ENCODE results near the gene C1QL1. TPM values are rescaled to one million over a fixed set of nuclear protein-coding genes. Genes with fewer than 3 reads are reported as not detected.

C1QL1 gene
- total RNA-seq, 2 experiments from 2014 or later: not detected

DNA sequence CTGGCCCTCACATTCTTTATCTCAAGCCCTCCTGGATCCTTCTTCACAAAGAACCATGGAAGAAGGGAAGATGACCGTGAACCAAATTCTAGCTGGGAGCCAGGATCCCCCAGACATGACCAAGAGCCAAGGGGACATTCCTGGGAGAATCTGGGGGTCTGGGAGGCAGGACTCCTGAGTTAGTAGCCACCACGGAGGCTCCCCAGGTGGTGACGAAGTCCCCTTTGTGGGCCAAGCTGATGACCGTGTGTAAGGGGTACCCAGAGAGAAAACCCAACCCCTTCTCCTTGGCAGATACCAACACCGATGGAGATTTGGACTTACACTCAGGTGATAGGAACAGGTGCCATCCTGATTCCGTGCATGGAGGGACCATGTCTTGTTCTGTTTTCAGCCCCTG, 46.0 kb downstream of the C1QL1 start:
- Mint-ChIP-seq H3K36me3 (ENCODE audit: low read depth) (peaks cover 7% of the 10 kb centered on the region), H3K27me3 (peaks cover 12% of the 10 kb centered on the region), H3K27ac (no peak overlapping the region), H3K9me3 (no peaks in the 10 kb centered on the region), H3K4me3 (no peak overlapping the region), H3K4me1 (ENCODE audit: low read depth) (peaks cover 4% of the 10 kb centered on the region)
- CTCF ChIA-PET: interaction anchor here (1.5 to 7.4 kb wide), 4 partner anchors 11 to 174 kb away, joined by 3 to 119 read pairs (median 7); no protein-coding TSS in a partner anchor
- TF ChIP-seq, protein P1, sequence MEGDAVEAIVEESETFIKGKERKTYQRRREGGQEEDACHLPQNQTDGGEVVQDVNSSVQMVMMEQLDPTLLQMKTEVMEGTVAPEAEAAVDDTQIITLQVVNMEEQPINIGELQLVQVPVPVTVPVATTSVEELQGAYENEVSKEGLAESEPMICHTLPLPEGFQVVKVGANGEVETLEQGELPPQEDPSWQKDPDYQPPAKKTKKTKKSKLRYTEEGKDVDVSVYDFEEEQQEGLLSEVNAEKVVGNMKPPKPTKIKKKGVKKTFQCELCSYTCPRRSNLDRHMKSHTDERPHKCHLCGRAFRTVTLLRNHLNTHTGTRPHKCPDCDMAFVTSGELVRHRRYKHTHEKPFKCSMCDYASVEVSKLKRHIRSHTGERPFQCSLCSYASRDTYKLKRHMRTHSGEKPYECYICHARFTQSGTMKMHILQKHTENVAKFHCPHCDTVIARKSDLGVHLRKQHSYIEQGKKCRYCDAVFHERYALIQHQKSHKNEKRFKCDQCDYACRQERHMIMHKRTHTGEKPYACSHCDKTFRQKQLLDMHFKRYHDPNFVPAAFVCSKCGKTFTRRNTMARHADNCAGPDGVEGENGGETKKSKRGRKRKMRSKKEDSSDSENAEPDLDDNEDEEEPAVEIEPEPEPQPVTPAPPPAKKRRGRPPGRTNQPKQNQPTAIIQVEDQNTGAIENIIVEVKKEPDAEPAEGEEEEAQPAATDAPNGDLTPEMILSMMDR (IDR thresholded peaks at IDR 0.05): no peak
- ATAC-seq (no peak), DNase-seq (no peak)
- POLR2A ChIA-PET: interaction anchor here (1.6 to 3.8 kb wide), 2 partner anchors 15 to 98 kb away, joined by 6 to 21 read pairs; no protein-coding TSS in a partner anchor
- intact Hi-C loops (cut with micrococcal nuclease): loop anchor here (5.0 kb wide), 1 partner anchor 100 kb away; no protein-coding TSS in a partner anchor

DNA sequence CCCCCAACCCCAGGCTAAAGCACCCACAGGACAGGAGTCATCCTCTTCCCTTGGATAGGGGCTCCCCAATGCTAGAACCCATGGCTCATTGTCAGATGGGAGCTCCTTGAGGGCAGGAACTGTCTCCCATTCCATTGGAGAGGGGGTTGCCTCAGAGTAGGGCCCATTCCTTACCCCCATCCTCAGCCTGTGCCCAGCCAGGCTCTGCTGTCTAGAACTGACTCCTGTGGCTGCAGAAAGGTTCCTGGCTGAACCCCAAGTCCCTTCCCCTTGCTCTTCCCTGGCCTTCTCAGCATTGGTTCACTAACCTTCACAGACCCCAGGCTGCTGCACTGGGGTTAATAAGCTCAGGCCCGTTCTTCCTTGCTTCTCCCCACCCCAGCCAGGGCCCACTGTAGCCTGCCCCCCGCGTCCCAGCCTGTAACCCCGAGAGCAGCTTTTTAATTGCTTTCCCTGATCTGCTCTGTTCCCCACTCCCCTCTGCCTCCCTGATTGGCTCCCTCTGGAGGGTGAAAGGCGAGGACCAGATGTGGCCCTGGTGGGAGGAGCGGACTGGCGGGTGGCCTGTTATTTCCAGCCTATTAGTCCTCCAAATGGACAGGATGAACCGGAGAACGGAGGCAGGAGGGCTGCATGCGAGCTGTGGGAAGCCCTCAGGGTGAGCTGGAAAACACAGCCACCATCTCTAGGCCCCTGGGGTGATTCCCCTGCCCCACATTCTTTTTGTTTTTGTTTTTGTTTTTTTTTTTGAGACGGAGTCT, 46.8 kb downstream of the C1QL1 start:
- intact Hi-C loops (cut with micrococcal nuclease): loop anchor here (5.0 kb wide), 1 partner anchor 101 kb away; no protein-coding TSS in a partner anchor
- no peak overlapping the region for H3K4me3 Mint-ChIP-seq
- DNase-seq (no peak), ATAC-seq (no peak)
- no peaks in the 10 kb centered on the region for H3K9me3 Mint-ChIP-seq
- H3K27ac Mint-ChIP-seq: no peak overlapping the region
- POLR2A ChIA-PET: interaction anchor here (1.1 to 3.8 kb wide), 4 partner anchors 16 to 99 kb away, joined by 3 to 21 read pairs (median 4); no protein-coding TSS in a partner anchor
- CTCF ChIA-PET: interaction anchor here (1.0 to 7.4 kb wide), 14 partner anchors 10 to 276 kb away, joined by 3 to 119 read pairs (median 9); partner anchors contain the start of genes ACBD4 and EFTUD2
- TF ChIP-seq, protein P1 (IDR thresholded peaks at IDR 0.05): no peak
- peaks cover 12% of the 10 kb centered on the region for H3K27me3 Mint-ChIP-seq
- H3K36me3 Mint-ChIP-seq (ENCODE audit: low read depth): peaks cover 4% of the 10 kb centered on the region
- H3K4me1 Mint-ChIP-seq (ENCODE audit: low read depth): peaks cover 4% of the 10 kb centered on the region

DNA sequence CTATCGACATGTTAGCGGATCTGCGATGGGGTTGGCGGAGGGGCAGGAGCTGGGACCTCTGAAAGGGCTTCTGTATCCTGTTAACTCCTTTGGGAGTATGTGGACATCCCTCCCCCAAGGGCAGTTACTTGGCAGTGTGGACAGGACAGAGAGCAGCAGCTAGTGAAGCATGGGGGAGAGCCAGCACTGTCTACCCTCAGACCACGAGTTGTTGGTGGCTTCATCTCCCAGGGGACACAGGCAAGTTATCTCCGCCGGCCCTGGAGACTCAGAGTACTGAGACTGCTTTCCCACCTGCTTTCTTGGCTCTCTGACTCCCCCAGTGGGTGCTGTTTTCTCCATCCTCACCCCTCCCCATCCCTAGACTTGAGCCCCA, 47.5 kb downstream of the C1QL1 start:
- no peak for DNase-seq
- no peaks in the 10 kb centered on the region for H3K9me3 Mint-ChIP-seq
- H3K4me1 Mint-ChIP-seq (ENCODE audit: low read depth): peaks cover 4% of the 10 kb centered on the region
- H3K27ac Mint-ChIP-seq: no peak overlapping the region
- peaks cover under 1% of the 10 kb centered on the region for H3K36me3 Mint-ChIP-seq (ENCODE audit: low read depth)
- H3K4me3 Mint-ChIP-seq: no peak overlapping the region
- intact Hi-C loops (cut with micrococcal nuclease): loop anchor here (5.0 kb wide), 1 partner anchor 102 kb away; no protein-coding TSS in a partner anchor
- ChIA-PET CTCF (interaction anchor here (0.6 to 7.4 kb wide), 29 partner anchors 9 to 277 kb away, joined by 3 to 119 read pairs (median 4); partner anchors contain the start of genes ACBD4, EFTUD2 and PLCD3), POLR2A (interaction anchor here (0.8 to 3.8 kb wide), 7 partner anchors 17 to 228 kb away, joined by 3 to 21 read pairs (median 3); no protein-coding TSS in a partner anchor)
- ATAC-seq: no peak
- TF ChIP-seq, protein P1 (IDR thresholded peaks at IDR 0.05): no peak
- peaks cover 12% of the 10 kb centered on the region for H3K27me3 Mint-ChIP-seq

DNA sequence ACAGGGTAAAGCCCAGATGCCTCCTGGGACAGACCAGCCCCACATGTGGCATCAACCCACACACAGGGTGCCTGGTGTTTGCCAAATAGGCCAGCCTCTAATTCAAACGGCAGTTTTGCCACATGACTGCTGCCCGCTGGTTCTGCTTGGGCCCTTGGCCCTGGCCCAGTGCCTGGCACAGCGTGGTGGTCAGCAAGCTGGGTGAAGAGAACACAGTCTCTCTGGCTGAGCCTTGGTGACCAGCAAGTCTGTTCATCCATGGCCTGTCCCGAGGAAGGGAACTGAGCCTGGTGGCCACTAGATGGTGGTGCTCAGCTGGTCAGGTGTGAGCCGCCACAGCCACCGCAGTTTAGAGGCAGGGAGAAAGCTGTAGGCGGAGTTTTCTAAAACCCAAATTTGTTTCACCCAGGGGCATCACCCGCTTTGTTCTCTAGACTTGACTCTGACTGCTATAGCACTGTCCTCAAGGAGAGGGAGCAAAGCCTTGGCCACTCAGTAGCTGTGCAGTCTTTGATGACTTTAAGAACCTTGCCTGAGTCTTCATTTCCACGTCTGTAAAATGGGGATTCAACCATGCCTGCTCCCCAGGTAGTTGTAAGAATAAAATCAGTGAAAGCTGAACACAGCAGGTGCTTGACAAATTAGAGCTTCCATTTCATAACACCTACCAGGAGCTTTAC, 48.1 kb downstream of the C1QL1 start:
- Mint-ChIP-seq H3K9me3 (no peaks in the 10 kb centered on the region), H3K27me3 (peaks cover 12% of the 10 kb centered on the region), H3K4me3 (no peak overlapping the region), H3K36me3 (ENCODE audit: low read depth) (no peaks in the 10 kb centered on the region), H3K27ac (no peak overlapping the region), H3K4me1 (ENCODE audit: low read depth) (peaks cover 4% of the 10 kb centered on the region)
- peak; percentile 95 for ATAC-seq
- ChIA-PET CTCF (interaction anchor here (0.6 to 7.4 kb wide), 28 partner anchors 9 to 277 kb away, joined by 3 to 119 read pairs (median 4); partner anchors contain the start of genes ACBD4, EFTUD2 and PLCD3), POLR2A (interaction anchor here (0.8 to 3.8 kb wide), 6 partner anchors 20 to 229 kb away, joined by 3 to 21 read pairs (median 3); no protein-coding TSS in a partner anchor)
- TF ChIP-seq, protein P1 (IDR thresholded peaks at IDR 0.05): peak; percentile 27
- intact Hi-C loops (cut with micrococcal nuclease): loop anchor here (5.0 kb wide), 1 partner anchor 102 kb away; no protein-coding TSS in a partner anchor
- DNase-seq: peak; percentile 83
